ENCODE results near the gene LUZP4.
"Not testable (repeated sequence)": the region's sequence is repeated elsewhere in the genome, so short reads cannot be mapped to it uniquely, and the experiment has no call there.

The LUZP4 gene

GRCh38 chrX:115344885-115345614 lies 55.5 kb downstream of the LUZP4 start:
- peak; percentile 78 for DNase-seq (ENCODE audit: low read depth, low spot score)
- CTCF ChIA-PET, result interaction anchor here (0.8 to 1.6 kb wide), 4 partner anchors 12 to 277 kb away, joined by 3 to 5 read pairs (median 3); partner anchors contain the start of gene PLS3
- TF ChIP-seq CTCF (IDR thresholded peaks at IDR 0.05; ENCODE audit: insufficient read depth, low read length, missing control alignments), result no peak
- POLR2A ChIA-PET, result interaction anchor here (0.9 kb wide), 1 partner anchor 216 kb away, joined by 7 read pairs; the partner anchor contains the start of gene PLS3
- no peak overlapping the region for H3K4me3 ChIP-seq (ENCODE audit: low read depth, low read length)

GRCh38 chrX:115345615-115346014 lies 56.1 kb downstream of the LUZP4 start:
- ChIA-PET CTCF (interaction anchor here (0.8 to 1.6 kb wide), 3 partner anchors 11 to 216 kb away, joined by 3 to 5 read pairs (median 3); partner anchors contain the start of gene PLS3), POLR2A (interaction anchor here (0.9 kb wide), 1 partner anchor 216 kb away, joined by 7 read pairs; the partner anchor contains the start of gene PLS3)
- H3K4me3 ChIP-seq (ENCODE audit: low read depth, low read length), result no peak overlapping the region
- TF ChIP-seq CTCF (IDR thresholded peaks at IDR 0.05; ENCODE audit: insufficient read depth, low read length, missing control alignments), result no peak
- DNase-seq (ENCODE audit: low read depth, low spot score), result no peak

GRCh38 chrX:115346738-115347137 lies 57.2 kb downstream of the LUZP4 start:
- CTCF ChIA-PET; DNase-seq (ENCODE audit: low read depth, low spot score); POLR2A ChIA-PET: not testable (repeated sequence)

GRCh38 chrX:115348446-115349225 lies 59.1 kb downstream of the LUZP4 start:
- DNase-seq (ENCODE audit: low read depth, low spot score), result no peak
- CTCF ChIA-PET, result no interaction called here
- POLR2A ChIA-PET, result no interaction called here
- TF ChIP-seq CTCF (IDR thresholded peaks at IDR 0.05; ENCODE audit: insufficient read depth, low read length, missing control alignments), result no peak
- H3K4me3 ChIP-seq (ENCODE audit: low read depth, low read length), result no peak overlapping the region

More at GRCh38 chrX:115346738-115347137, 57.2 kb downstream of the LUZP4 start:
- H3K4me3 ChIP-seq (ENCODE audit: low read depth, low read length), result not testable (repeated sequence)

- ChIA-PET CTCF (no interaction called here), POLR2A (interaction anchor here (0.6 kb wide), 1 partner anchor 43 kb away, joined by 3 read pairs; no protein-coding TSS in a partner anchor)
- no peak for DNase-seq (ENCODE audit: low read depth, low spot score)
These were observed 61.3 kb downstream of the LUZP4 start for GRCh38 chrX:115350711-115351381.

More at GRCh38 chrX:115350711-115351381, 61.3 kb downstream of the LUZP4 start:
- no peak for TF ChIP-seq CTCF (IDR thresholded peaks at IDR 0.05; ENCODE audit: insufficient read depth, low read length, missing control alignments)
- H3K4me3 ChIP-seq (ENCODE audit: low read depth, low read length), result no peak overlapping the region
